Epithelial cell of esophagus (primary cell): Measurements from ENCODE around the gene RAPGEF6.

Experiments
- DNase-seq: peaks from one replicate; pipeline ENCODE4 v3.0.0; 2010; ENCODE audit warnings: low read depth
- H3K4me3 ChIP-seq: 2 replicates; pipeline ENCODE4 v1.5.1; 2011; ENCODE audit warnings: mild to moderate bottlenecking, low read length, control low read depth
- TF ChIP-seq, protein P1 (sequence below): IDR thresholded peaks from 2 replicates; pipeline ENCODE4 v1.5.1; 2011; ENCODE audit warnings: low read depth, mild to moderate bottlenecking, low read length, control low read depth, inconsistent platforms; ENCODE audit not compliant: insufficient read depth; ENCODE audit errors: missing control alignments

Gene RAPGEF6

DNA sequence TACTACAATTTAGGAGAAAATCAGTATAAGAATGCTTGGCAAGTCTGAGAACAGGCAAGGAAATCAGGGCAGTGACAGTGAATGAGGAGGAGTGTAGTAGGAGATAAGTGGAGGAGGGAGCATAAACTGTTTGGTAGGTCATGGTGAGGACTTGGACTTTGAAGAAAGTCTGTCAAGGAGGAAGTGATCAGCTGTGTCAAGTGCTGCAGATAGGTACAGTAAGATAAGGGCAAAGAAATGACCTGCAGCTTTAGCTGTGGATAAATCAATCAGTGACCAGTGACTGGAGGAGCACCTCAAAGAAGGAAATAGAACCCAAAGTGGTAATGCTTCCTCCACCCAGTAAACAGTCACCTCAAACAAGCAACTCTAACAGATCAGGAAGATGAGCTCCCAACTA, 106.3 kb downstream of the RAPGEF6 start:
- H3K4me3 ChIP-seq: no peak overlapping the region
- no peak for DNase-seq
- TF ChIP-seq, protein P1, sequence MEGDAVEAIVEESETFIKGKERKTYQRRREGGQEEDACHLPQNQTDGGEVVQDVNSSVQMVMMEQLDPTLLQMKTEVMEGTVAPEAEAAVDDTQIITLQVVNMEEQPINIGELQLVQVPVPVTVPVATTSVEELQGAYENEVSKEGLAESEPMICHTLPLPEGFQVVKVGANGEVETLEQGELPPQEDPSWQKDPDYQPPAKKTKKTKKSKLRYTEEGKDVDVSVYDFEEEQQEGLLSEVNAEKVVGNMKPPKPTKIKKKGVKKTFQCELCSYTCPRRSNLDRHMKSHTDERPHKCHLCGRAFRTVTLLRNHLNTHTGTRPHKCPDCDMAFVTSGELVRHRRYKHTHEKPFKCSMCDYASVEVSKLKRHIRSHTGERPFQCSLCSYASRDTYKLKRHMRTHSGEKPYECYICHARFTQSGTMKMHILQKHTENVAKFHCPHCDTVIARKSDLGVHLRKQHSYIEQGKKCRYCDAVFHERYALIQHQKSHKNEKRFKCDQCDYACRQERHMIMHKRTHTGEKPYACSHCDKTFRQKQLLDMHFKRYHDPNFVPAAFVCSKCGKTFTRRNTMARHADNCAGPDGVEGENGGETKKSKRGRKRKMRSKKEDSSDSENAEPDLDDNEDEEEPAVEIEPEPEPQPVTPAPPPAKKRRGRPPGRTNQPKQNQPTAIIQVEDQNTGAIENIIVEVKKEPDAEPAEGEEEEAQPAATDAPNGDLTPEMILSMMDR: no peak

DNA sequence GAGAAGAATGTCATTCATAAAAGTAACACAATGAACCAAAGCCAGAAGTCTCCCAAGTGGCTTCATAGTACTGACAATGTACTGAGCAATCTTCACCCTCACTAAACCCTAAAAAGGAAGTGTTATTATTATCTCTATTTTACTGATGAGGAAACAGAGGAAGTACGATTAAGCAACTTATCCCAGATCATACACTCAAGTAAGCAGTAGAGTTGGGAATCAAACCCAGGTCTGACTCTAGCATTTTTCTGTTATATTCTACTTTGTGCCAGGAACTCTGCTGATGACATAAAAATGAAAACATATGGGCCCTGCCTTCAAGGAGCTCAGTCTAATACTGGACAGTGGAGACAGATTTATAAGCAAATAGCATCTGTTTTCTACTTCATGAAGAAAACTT, 109.2 kb downstream of the RAPGEF6 start:
- TF ChIP-seq, protein P1: no peak
- DNase-seq: no peak
- H3K4me3 ChIP-seq: no peak overlapping the region

DNA sequence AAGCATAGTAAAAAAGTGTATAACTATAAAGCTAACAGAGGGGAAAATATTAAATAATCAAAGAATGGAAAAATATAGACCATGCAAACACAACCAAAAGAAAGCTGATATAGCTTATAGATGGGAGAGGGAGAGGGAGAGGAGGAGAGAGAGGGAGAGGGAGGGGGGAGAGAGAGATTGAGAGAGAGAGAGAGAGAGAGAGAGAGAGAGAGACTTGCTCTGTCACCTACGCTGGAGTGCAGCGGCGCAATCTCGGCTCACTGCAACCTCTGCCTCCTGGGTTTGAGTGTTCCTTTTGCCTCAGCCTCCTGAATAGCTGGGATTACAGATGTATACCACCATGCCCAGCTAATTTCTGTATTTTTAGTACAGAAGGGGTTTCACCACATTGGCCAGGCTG, 110.6 kb downstream of the RAPGEF6 start:
- TF ChIP-seq, protein P1: no peak
- H3K4me3 ChIP-seq: no peak overlapping the region
- DNase-seq: no peak

DNA sequence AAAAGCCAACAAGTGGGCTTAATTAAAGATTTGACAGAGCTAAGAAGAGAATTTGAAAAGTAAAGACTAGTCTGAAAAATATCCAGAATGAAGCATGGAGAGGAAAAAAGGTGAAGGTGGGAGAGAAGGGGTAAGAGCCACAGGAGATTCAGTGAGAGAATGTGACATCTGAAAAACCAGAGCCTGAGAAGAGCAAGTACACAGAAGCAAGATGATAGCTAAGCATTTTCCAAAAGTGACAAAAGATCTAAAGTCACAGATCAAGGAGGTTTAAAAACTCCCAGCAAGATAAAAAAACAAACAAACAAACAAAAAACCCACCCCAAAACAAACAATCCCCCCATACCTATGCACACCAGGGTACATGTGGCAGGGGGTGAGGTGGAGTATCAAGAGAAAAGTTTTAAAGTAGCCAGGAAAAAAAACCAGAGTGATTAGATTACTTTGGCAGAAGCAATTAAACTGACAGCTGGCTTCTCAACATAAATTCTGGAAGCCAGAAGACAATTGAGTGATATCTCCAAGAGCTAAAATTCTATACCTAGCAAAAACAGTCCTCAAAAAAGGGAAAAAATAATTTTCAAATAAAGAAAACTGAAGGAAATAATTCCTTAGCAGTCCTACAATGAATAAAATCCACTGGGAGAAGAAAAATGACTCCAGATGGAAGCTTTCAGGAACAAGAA, 111.4 kb downstream of the RAPGEF6 start:
- TF ChIP-seq, protein P1: no peak
- DNase-seq: no peak
- H3K4me3 ChIP-seq: no peak overlapping the region

DNA sequence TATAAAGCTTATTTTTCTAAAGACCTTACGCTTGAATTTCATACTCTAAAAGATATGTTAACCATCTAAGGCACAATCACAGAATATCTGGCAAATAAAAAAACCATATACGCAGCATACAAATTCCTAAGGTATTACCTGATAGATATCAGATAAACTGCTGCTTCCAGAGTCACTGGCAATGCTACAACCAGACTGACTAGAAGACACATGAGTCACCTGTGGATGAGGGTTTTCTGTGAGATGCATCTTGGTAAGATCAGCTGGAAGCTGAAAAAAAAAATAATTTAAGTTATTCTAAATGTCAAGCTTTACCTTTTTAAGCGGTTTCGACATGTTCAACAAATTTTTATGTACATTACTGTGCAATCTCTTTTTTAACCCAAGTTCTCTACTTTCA, 113.8 kb downstream of the RAPGEF6 start:
- H3K4me3 ChIP-seq: no peak overlapping the region
- peak; percentile 80 for DNase-seq
- TF ChIP-seq, protein P1: no peak

DNA sequence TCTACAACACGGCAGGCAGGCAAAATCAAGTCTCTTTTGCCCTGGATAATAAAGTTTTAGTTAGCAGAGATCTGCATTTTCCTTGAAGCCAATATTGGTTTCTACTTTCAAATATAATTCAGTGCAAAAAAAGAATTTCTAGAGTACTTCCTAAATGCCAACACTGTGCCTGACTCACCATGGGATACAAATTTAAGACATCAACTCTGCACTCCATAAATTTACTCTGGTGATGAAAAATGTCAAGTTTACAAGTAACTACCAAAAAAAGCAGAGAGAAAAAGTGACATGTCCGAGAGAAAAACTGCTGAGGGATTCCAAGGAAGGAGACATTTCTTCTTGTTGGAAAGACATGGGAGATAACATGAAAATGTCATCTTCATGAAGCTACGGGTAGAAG, 119.7 kb downstream of the RAPGEF6 start:
- no peak for DNase-seq
- H3K4me3 ChIP-seq: no peak overlapping the region
- TF ChIP-seq, protein P1: no peak

DNA sequence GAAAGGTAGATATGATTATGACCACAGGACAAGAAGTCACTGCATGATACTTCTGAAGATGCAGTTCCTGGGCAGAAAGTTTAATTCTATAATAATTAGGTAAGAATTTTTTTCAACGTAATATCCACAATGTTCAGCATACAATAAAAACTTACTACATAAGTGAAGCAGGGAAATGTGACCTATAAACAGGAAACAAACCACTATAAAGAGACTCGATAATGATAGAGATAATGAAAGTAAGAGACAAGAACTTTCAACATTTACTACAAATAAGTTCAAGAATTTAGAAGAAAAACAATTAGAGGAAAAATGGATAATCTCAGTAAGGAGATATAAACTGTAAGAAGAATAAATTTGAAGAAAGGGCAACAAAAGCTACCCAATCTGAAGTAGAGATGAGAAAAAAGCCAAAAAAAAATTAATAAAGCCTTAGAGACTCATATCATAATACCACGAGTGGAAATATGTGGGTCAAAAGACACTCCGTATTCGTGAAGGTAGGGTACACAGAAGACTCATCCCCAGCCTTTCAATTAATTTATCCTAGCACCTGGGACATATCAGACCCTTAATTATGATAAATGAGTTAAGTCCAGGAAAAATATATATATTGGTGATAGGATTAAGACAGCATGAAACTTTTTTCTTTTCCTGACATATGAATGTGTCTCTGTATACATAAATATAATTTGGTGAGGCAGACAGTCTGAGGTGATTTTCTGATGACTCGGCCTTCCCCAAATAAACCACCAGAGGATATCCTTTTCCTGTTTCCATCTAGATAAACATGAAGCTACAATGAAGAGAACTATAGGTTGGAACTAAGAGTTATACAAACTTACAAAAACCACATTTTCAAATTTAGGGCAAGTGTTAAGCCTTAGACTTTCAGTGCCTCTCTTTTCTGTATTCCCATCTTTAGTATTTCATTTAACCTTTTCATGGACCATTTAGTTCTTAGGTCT, 120.4 kb downstream of the RAPGEF6 start:
- peak; percentile 30 for DNase-seq
- no peak overlapping the region for H3K4me3 ChIP-seq
- TF ChIP-seq, protein P1: no peak
